ENCODE measurements around the gene KHSRP.
"Not testable (repeated sequence)": the region's sequence is repeated elsewhere in the genome, so short reads cannot be mapped to it uniquely, and the experiment has no call there.

Gene KHSRP

GRCh38 chr19:6402837-6403608, 21.6 kb downstream of the KHSRP start:
- TF ChIP-seq POLR2A (IDR thresholded peaks at IDR 0.05; ENCODE audit: extremely low read depth, insufficient read length) (no peak), MYC (IDR thresholded peaks at IDR 0.05; ENCODE audit: low read depth, low read length) (no peak)
- TF ChIP-seq, protein P1, sequence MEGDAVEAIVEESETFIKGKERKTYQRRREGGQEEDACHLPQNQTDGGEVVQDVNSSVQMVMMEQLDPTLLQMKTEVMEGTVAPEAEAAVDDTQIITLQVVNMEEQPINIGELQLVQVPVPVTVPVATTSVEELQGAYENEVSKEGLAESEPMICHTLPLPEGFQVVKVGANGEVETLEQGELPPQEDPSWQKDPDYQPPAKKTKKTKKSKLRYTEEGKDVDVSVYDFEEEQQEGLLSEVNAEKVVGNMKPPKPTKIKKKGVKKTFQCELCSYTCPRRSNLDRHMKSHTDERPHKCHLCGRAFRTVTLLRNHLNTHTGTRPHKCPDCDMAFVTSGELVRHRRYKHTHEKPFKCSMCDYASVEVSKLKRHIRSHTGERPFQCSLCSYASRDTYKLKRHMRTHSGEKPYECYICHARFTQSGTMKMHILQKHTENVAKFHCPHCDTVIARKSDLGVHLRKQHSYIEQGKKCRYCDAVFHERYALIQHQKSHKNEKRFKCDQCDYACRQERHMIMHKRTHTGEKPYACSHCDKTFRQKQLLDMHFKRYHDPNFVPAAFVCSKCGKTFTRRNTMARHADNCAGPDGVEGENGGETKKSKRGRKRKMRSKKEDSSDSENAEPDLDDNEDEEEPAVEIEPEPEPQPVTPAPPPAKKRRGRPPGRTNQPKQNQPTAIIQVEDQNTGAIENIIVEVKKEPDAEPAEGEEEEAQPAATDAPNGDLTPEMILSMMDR (IDR thresholded peaks at IDR 0.05; ENCODE audit: low read depth, low read length), result no peak
- TF ChIP-seq, protein P2, sequence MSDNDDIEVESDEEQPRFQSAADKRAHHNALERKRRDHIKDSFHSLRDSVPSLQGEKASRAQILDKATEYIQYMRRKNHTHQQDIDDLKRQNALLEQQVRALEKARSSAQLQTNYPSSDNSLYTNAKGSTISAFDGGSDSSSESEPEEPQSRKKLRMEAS (IDR thresholded peaks at IDR 0.05; ENCODE audit: low read depth, low read length), result no peak
- no peak overlapping the region for H3K4me3 ChIP-seq (ENCODE audit: low read depth, low read length)
- DNase-seq (ENCODE audit: low read depth), result no peak

DNA sequence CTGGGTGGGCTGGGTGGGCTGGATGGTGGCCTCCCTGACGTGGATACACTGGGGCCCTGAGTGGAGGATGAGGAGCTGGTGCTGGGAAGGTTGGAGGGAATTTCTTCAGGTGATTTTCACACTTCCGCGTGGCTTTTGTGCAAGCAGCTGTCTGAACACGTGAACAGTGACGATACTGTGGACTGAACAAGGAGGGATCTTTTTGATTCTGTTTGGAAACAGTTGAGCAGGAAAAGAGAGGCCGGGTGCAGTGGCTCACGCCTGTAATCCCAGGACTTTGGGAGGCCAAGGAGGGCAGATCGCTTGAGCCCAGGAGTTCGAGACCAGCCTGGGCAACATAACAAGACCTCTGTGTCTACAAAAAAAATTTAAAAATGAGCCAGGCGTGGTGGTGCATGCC, 22.6 kb downstream of the KHSRP start:
- DNase-seq (ENCODE audit: low read depth), result no peak
- TF ChIP-seq POLR2A (IDR thresholded peaks at IDR 0.05; ENCODE audit: extremely low read depth, insufficient read length), result no peak
- no peak for TF ChIP-seq MYC (IDR thresholded peaks at IDR 0.05; ENCODE audit: low read depth, low read length)
- TF ChIP-seq, protein P2 (IDR thresholded peaks at IDR 0.05; ENCODE audit: low read depth, low read length), result no peak
- TF ChIP-seq, protein P1 (IDR thresholded peaks at IDR 0.05; ENCODE audit: low read depth, low read length), result no peak
- no peak overlapping the region for H3K4me3 ChIP-seq (ENCODE audit: low read depth, low read length)

DNA sequence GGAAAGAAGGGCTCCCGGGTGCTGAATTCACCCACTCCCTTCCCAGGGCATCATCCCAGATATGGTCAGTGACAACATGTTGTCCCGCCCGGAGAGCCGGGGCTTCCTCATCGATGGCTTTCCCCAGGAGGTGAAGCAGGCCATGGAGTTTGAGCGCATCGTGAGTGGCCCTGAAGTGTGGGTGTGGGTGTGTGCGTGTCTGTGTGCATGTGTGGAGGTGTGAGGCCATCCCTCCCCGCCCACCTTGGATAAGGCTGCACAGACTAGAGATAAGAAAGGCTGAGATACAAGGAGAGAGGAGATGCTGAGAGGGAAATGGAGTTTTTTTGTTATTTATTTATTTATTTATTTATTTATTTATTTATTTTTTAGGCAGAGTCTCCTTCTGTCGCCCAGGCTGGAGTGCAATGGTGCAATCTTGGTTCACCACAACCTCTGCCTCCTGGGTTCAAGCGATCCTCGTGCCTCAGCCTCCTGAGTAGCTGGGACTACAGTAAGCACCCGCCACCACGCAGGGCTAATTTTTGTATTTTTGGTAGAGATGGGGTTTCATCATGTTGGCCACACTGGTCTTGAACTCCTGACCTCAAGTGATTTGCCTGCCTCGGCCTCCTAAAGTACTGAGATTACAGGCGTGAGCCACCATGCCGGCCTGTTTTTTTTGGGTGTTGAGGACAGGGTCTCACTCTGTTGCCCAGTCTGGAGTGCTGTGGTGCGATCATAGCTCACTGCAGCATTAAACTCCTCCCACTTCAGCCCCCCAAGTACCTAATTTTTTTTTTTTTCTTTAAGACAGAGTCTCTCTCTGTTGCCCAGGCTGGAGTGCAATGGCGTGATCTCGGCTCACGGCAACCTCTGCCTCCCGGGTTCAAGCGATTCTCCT, 24.3 kb downstream of the KHSRP start:
- not testable (repeated sequence) for DNase-seq (ENCODE audit: low read depth); H3K4me3 ChIP-seq (ENCODE audit: low read depth, low read length)

DNA sequence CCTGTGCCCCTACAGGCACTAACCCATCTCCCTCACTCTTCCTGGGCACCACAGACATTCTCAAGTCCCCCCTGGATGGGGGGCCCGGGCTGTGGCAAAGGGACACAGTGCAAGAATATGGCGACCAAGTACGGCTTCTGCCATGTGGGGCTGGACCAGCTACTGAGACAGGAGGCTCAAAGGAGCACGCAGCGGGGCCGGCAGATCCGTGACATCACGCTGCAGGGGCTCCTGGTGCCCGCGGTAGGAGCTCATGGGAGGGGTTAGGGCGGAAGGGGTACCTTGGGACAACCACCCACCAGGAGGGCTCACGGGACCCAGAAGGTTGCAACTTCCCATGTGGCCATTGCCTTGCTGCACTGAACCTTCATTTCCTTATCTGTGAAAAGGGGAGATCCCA, 28.3 kb downstream of the KHSRP start:
- H3K4me3 ChIP-seq (ENCODE audit: low read depth, low read length), result no peak overlapping the region
- TF ChIP-seq, protein P1 (IDR thresholded peaks at IDR 0.05; ENCODE audit: low read depth, low read length), result no peak
- TF ChIP-seq, protein P2 (IDR thresholded peaks at IDR 0.05; ENCODE audit: low read depth, low read length), result no peak
- TF ChIP-seq POLR2A (IDR thresholded peaks at IDR 0.05; ENCODE audit: extremely low read depth, insufficient read length) (no peak), MYC (IDR thresholded peaks at IDR 0.05; ENCODE audit: low read depth, low read length) (no peak)
- no peak for DNase-seq (ENCODE audit: low read depth)

DNA sequence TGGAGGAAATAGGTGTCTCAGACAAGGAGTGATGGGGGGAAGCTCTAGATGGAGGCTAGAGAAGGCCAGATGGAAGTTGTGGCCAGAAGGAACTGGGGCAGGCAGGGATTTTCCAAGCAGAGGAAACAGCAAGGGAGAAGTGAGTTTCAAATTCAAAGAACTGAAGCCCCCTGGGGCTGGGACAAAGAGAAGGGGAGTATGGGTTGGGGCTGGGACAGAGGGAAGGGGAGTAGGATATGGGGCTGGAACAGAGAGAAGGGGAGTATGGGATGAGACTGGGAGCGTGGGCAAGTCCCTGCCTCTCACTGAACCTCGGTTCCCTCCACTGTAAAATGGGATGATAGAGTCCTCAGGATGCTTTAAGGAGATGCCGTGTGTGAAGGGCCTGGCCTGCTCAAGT, 29.8 kb downstream of the KHSRP start:
- DNase-seq (ENCODE audit: low read depth), result no peak
- TF ChIP-seq, protein P1 (IDR thresholded peaks at IDR 0.05; ENCODE audit: low read depth, low read length), result no peak
- TF ChIP-seq, protein P2 (IDR thresholded peaks at IDR 0.05; ENCODE audit: low read depth, low read length), result no peak
- TF ChIP-seq MYC (IDR thresholded peaks at IDR 0.05; ENCODE audit: low read depth, low read length), result no peak
- no peak for TF ChIP-seq POLR2A (IDR thresholded peaks at IDR 0.05; ENCODE audit: extremely low read depth, insufficient read length)
- no peak overlapping the region for H3K4me3 ChIP-seq (ENCODE audit: low read depth, low read length)

GRCh38 chr19:6393983-6394412, 30.6 kb downstream of the KHSRP start:
- DNase-seq (ENCODE audit: low read depth), result no peak
- no peak for TF ChIP-seq POLR2A (IDR thresholded peaks at IDR 0.05; ENCODE audit: extremely low read depth, insufficient read length)
- TF ChIP-seq, protein P2 (IDR thresholded peaks at IDR 0.05; ENCODE audit: low read depth, low read length), result no peak
- TF ChIP-seq, protein P1 (IDR thresholded peaks at IDR 0.05; ENCODE audit: low read depth, low read length), result no peak
- TF ChIP-seq MYC (IDR thresholded peaks at IDR 0.05; ENCODE audit: low read depth, low read length), result no peak
- H3K4me3 ChIP-seq (ENCODE audit: low read depth, low read length), result peak overlapping the region; percentile 82
